ENCODE measurements around the gene CCDC134. TPM values are rescaled to one million over a fixed set of nuclear protein-coding genes. Genes with fewer than 3 reads are reported as not detected.

Gene CCDC134
- total and polyA plus RNA-seq, 2 of the 13 experiments (the other 11 are each of a cell fraction or from before 2014, with no cell fraction given) = 4.8 to 17.4 TPM

DNA sequence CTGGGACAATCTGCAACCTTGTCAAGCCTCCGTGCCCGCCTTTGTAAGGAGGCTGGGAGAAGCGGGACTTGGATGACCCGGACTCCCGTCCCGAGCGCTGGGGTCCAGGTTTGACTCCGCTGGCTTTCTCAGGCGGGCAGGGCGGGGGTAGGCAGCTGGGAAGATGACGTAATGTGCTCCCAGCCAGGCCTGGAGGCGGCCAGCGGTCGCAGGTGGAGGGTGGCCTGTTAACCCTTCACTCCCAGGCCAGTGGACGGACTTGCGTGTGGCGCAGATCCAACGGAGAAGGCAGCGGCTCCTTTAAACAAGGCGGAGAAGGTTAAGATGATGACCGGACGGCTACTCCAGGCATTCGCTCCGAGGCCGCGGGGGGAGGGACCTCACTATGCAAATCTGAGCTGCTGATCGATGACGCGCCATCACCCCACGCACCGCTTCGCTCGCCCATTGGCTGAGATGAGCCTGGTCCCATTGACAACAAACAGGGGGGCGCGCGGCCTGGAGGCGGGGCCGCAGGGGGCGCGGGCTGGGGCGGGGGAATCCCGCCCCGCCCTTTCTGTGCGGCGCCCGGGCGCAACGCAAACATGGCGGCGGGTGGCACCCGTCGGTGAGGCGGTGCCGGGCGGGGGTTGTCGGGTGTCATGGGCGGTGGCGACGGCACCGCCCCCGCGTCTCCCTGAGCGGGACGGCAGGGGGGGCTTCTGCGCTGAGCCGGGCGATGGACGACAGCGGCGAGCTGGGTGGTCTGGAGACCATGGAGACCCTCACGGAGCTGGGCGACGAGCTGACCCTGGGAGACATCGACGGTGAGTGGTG, 32.3 kb downstream of the CCDC134 start, which contains the start of gene SREBF2 (continued):
- TF ChIP-seq, protein P1, sequence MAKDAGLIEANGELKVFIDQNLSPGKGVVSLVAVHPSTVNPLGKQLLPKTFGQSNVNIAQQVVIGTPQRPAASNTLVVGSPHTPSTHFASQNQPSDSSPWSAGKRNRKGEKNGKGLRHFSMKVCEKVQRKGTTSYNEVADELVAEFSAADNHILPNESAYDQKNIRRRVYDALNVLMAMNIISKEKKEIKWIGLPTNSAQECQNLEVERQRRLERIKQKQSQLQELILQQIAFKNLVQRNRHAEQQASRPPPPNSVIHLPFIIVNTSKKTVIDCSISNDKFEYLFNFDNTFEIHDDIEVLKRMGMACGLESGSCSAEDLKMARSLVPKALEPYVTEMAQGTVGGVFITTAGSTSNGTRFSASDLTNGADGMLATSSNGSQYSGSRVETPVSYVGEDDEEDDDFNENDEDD (CRISPR knock-in tag; IDR thresholded peaks at IDR 0.05; ENCODE audit: borderline replicate concordance) = peak; percentile 28; the same call in 1 of the 2 replicates
- TF ChIP-seq, protein P2, sequence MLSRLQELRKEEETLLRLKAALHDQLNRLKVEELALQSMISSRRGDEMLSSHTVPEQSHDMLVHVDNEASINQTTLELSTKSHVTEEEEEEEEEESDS (CRISPR knock-in tag; IDR thresholded peaks at IDR 0.05; ENCODE audit: borderline replicate concordance) = peak; percentile 89; the same call in 1 of the 2 replicates
- no peak for TF ChIP-seq ZNF644 (CRISPR knock-in tag; IDR thresholded peaks at IDR 0.05; ENCODE audit: low read depth)
- TF ChIP-seq ZNF605 (CRISPR knock-in tag; IDR thresholded peaks at IDR 0.05) = peak; percentile 84
- TF ChIP-seq, protein P3, sequence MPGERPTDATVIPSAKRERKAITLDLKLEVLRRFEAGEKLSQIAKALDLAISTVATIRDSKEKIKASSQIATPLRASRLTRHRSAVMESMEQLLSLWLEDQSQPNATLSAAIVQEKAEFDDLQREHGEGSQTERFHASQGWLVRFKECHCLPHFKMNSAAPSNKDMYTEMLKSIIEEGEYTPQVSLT (CRISPR knock-in tag; IDR thresholded peaks at IDR 0.05; ENCODE audit: borderline replicate concordance, low read depth) = no peak; the same call in 1 of the 2 replicates
- TF ChIP-seq FOXA3 (CRISPR knock-in tag; IDR thresholded peaks at IDR 0.05) = peak; percentile 43
- TF ChIP-seq U2AF2 (IDR thresholded peaks at IDR 0.05; ENCODE audit: low read depth, low read length) = 0 out of 2 replicates have a peak, but pooled peaks have one; percentile 54
- TF ChIP-seq ZNF350 (CRISPR knock-in tag; IDR thresholded peaks at IDR 0.05; ENCODE audit: borderline replicate concordance, low read depth) = peak; percentile 93
- TF ChIP-seq PHF21A (CRISPR knock-in tag; IDR thresholded peaks at IDR 0.05) = peak; percentile 91
- TF ChIP-seq, protein P4, sequence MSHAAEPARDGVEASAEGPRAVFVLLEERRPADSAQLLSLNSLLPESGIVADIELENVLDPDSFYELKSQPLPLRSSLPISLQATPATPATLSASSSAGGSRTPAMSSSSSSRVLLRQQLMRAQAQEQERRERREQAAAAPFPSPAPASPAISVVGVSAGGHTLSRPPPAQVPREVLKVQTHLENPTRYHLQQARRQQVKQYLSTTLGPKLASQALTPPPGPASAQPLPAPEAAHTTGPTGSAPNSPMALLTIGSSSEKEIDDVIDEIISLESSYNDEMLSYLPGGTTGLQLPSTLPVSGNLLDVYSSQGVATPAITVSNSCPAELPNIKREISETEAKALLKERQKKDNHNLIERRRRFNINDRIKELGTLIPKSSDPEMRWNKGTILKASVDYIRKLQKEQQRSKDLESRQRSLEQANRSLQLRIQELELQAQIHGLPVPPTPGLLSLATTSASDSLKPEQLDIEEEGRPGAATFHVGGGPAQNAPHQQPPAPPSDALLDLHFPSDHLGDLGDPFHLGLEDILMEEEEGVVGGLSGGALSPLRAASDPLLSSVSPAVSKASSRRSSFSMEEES (CRISPR knock-in tag; IDR thresholded peaks at IDR 0.05) = no peak; the same call in 1 of the 2 replicates
- TF ChIP-seq, protein P5, sequence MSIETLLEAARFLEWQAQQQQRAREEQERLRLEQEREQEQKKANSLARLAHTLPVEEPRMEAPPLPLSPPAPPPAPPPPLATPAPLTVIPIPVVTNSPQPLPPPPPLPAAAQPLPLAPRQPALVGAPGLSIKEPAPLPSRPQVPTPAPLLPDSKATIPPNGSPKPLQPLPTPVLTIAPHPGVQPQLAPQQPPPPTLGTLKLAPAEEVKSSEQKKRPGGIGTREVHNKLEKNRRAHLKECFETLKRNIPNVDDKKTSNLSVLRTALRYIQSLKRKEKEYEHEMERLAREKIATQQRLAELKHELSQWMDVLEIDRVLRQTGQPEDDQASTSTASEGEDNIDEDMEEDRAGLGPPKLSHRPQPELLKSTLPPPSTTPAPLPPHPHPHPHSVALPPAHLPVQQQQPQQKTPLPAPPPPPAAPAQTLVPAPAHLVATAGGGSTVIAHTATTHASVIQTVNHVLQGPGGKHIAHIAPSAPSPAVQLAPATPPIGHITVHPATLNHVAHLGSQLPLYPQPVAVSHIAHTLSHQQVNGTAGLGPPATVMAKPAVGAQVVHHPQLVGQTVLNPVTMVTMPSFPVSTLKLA (IDR thresholded peaks at IDR 0.05) = peak; percentile 54
- TF ChIP-seq ZNF788 (CRISPR knock-in tag; IDR thresholded peaks at IDR 0.05; ENCODE audit: borderline replicate concordance) = peak; percentile 94; the same call in 1 of the 2 replicates
- peak; percentile 83 for TF ChIP-seq BORCS8-MEF2B (CRISPR knock-in tag; IDR thresholded peaks at IDR 0.05)
- TF ChIP-seq ZC3H4 (CRISPR knock-in tag; IDR thresholded peaks at IDR 0.05; ENCODE audit: borderline replicate concordance) = peak; percentile 42; the same call in 1 of the 2 replicates
- peak; percentile 80 for TF ChIP-seq MED1 (CRISPR knock-in tag; IDR thresholded peaks at IDR 0.05)
- peak; percentile 37; the same call in 1 of the 2 replicates for TF ChIP-seq ZNF224 (CRISPR knock-in tag; IDR thresholded peaks at IDR 0.05)
- no peak for TF ChIP-seq GPN1 (CRISPR knock-in tag; IDR thresholded peaks at IDR 0.05; ENCODE audit: borderline replicate concordance)
- TF ChIP-seq, protein P6, sequence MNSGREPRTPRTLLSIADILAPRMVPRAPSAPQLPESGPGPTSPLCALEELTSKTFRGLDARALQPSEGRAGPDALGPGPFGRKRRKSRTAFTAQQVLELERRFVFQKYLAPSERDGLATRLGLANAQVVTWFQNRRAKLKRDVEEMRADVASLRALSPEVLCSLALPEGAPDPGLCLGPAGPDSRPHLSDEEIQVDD (CRISPR knock-in tag; IDR thresholded peaks at IDR 0.05; ENCODE audit: borderline replicate concordance) = peak; percentile 23; the same call in 1 of the 2 replicates
- TF ChIP-seq, protein P7, sequence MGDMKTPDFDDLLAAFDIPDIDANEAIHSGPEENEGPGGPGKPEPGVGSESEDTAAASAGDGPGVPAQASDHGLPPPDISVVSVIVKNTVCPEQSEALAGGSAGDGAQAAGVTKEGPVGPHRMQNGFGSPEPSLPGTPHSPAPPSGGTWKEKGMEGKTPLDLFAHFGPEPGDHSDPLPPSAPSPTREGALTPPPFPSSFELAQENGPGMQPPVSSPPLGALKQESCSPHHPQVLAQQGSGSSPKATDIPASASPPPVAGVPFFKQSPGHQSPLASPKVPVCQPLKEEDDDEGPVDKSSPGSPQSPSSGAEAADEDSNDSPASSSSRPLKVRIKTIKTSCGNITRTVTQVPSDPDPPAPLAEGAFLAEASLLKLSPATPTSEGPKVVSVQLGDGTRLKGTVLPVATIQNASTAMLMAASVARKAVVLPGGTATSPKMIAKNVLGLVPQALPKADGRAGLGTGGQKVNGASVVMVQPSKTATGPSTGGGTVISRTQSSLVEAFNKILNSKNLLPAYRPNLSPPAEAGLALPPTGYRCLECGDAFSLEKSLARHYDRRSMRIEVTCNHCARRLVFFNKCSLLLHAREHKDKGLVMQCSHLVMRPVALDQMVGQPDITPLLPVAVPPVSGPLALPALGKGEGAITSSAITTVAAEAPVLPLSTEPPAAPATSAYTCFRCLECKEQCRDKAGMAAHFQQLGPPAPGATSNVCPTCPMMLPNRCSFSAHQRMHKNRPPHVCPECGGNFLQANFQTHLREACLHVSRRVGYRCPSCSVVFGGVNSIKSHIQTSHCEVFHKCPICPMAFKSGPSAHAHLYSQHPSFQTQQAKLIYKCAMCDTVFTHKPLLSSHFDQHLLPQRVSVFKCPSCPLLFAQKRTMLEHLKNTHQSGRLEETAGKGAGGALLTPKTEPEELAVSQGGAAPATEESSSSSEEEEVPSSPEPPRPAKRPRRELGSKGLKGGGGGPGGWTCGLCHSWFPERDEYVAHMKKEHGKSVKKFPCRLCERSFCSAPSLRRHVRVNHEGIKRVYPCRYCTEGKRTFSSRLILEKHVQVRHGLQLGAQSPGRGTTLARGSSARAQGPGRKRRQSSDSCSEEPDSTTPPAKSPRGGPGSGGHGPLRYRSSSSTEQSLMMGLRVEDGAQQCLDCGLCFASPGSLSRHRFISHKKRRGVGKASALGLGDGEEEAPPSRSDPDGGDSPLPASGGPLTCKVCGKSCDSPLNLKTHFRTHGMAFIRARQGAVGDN (CRISPR knock-in tag; IDR thresholded peaks at IDR 0.05) = peak; percentile 93
